Hepatocyte (in vitro differentiated cells): ENCODE measurements around the gene VAV2. TPM values are rescaled to one million over a fixed set of nuclear protein-coding genes. Genes with fewer than 3 reads are reported as not detected.

Source experiments
- DNase-seq: peaks from one replicate; pipeline ENCODE4 v3.0.0-alpha.2; 2016; ENCODE audit warnings: low spot score
- H2AFZ ChIP-seq: fragments of 200-600 bp; sonication (generic); 2 replicates; pipeline ENCODE4 v1.6.0; 2016; ENCODE audit warnings: antibody characterized with exemption, mild to moderate bottlenecking
- H3K27ac ChIP-seq: fragments of 200-600 bp; sonication (generic); 2 replicates; pipeline ENCODE4 v1.5.1; 2016; ENCODE audit warnings: mild to moderate bottlenecking
- H3K27me3 ChIP-seq: fragments of 200-600 bp; sonication (generic); 2 replicates; pipeline ENCODE4 v1.6.1; 2016
- H3K36me3 ChIP-seq: fragments of 200-600 bp; sonication (generic); replicated peaks from 2 replicates; pipeline ENCODE4 v1.5.1; 2016; ENCODE audit warnings: low read depth; ENCODE audit not compliant: insufficient read depth
- H3K4me1 ChIP-seq: fragments of 200-600 bp; sonication (generic); 2 replicates; pipeline ENCODE4 v1.5.1; 2016; ENCODE audit warnings: mild to moderate bottlenecking, moderate library complexity; ENCODE audit not compliant: insufficient read depth
- H3K4me2 ChIP-seq: fragments of 200-600 bp; sonication (generic); 2 replicates; pipeline ENCODE4 v1.6.0; 2016
- H3K4me3 ChIP-seq: fragments of 200-600 bp; sonication (generic); 2 replicates; pipeline ENCODE4 v1.5.1; 2016; ENCODE audit warnings: mild to moderate bottlenecking
- H3K79me2 ChIP-seq: fragments of 200-600 bp; sonication (generic); 2 replicates; pipeline ENCODE4 v1.6.0; 2017; ENCODE audit warnings: mild to moderate bottlenecking
- H3K9me2 ChIP-seq: fragments of 200-600 bp; sonication (generic); replicated peaks from 2 replicates; pipeline ENCODE4 v1.6.0; 2017; ENCODE audit warnings: mild to moderate bottlenecking; ENCODE audit not compliant: insufficient read depth
- H3K9me3 ChIP-seq: fragments of 200-600 bp; sonication (generic); 2 replicates; pipeline ENCODE4 v1.5.1; 2016; ENCODE audit warnings: low read depth, mild to moderate bottlenecking
- H4K20me1 ChIP-seq: fragments of 200-600 bp; sonication (generic); 2 replicates; pipeline ENCODE4 v1.6.0; 2016; ENCODE audit warnings: mild to moderate bottlenecking; ENCODE audit not compliant: insufficient read depth, poor library complexity, severe bottlenecking
- EZH2 ChIP-seq: fragments of 200-600 bp; sonication (generic); IDR thresholded peaks from 2 replicates; pipeline ENCODE4 v1.6.1; 2016; ENCODE audit warnings: antibody characterized with exemption, mild to moderate bottlenecking, borderline replicate concordance
- EZH2phosphoT487 ChIP-seq: fragments of 200-600 bp; sonication (generic); IDR thresholded peaks from one replicate; pipeline ENCODE4 v1.6.1; 2018; ENCODE audit warnings: antibody characterized with exemption, mild to moderate bottlenecking, low read depth, moderate library complexity; ENCODE audit not compliant: unreplicated experiment, severe bottlenecking
- WGBS: methylation state at CpG from one replicate; pipeline ENCODE4 v1.1.6; 2016; ENCODE audit warnings: low lambda C conversion rate; ENCODE audit errors: missing lambda C conversion rate; 5-methylcytosine and 5-hydroxymethylcytosine counted together
- polyA plus RNA-seq: library from polyadenylated mRNA; unstranded; fragments of >200 nt; fragmentation: Nextera tagmentation; extraction: Ambion mirVana; gene quantifications from 2 replicates; pipeline ENCODE4 v1.2.1, GENCODE V29; 2016
- total RNA-seq: library from RNA; depleted of rRNA; stranded (reverse); fragments of >200 nt; gene quantifications from 2 replicates; pipeline ENCODE4 v1.2.3, GENCODE V29; 2014
- TF ChIP-seq, protein P1 (sequence below): fragments of 200-600 bp; sonication (generic); IDR thresholded peaks from 2 replicates; pipeline ENCODE4 v1.5.1; 2016; ENCODE audit warnings: antibody characterized with exemption, mild to moderate bottlenecking; ENCODE audit not compliant: poor library complexity

Gene VAV2
- total and polyA plus RNA-seq, 2 experiments from 2014 or later = 24.9 to 27.7 TPM

DNA sequence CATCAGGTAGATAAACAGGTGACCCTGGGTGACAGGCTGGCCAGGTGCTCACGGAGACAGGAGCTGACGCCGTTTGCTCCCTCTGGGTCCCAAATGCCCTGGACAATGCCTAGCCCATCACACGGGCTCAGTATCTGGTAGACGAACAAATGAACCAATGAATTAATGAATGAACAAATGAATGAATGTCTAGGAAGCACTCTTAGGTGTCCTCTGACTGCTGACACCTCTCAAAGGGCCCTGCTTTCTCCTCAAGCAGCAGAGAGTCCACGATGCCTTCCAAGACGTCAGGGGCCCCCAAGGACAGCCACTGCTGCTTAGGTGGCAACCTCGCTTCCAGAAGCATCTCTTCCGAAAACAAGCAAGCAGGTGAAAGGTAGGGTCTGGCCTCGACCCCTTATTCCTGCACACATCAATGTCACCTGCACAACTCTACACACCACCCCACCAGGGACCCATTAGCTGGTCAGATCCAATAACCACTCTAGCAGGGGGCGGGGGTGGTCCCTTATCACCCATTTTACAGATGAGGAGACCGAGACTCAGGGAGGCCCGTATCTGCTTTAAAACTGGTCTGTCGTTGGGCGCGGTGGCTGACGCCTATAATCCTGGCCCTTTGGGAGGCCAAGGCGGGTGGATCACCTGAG is 45.2 kb downstream of the VAV2 start:
- Histone ChIP-seq H3K27me3 (no peaks in the 10 kb centered on the region), H2AFZ (no peak overlapping the region), H3K36me3 (no peaks in the 10 kb centered on the region), H3K4me1 (no peaks in the 10 kb centered on the region), H3K9me3 (no peaks in the 10 kb centered on the region), H3K27ac (no peak overlapping the region), H3K79me2 (peaks cover 98% of the 10 kb centered on the region), H3K9me2 (no peaks in the 10 kb centered on the region), H3K4me3 (no peak overlapping the region), H3K4me2 (no peak overlapping the region), H4K20me1 (peaks cover 62% of the 10 kb centered on the region)
- no peak for DNase-seq
- TF ChIP-seq, protein P1, sequence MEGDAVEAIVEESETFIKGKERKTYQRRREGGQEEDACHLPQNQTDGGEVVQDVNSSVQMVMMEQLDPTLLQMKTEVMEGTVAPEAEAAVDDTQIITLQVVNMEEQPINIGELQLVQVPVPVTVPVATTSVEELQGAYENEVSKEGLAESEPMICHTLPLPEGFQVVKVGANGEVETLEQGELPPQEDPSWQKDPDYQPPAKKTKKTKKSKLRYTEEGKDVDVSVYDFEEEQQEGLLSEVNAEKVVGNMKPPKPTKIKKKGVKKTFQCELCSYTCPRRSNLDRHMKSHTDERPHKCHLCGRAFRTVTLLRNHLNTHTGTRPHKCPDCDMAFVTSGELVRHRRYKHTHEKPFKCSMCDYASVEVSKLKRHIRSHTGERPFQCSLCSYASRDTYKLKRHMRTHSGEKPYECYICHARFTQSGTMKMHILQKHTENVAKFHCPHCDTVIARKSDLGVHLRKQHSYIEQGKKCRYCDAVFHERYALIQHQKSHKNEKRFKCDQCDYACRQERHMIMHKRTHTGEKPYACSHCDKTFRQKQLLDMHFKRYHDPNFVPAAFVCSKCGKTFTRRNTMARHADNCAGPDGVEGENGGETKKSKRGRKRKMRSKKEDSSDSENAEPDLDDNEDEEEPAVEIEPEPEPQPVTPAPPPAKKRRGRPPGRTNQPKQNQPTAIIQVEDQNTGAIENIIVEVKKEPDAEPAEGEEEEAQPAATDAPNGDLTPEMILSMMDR = no peak
- TF ChIP-seq EZH2 (no peak), EZH2phosphoT487 (no peak)
- WGBS = 94% methylated on average over 18 of the region's 18 CpGs

DNA sequence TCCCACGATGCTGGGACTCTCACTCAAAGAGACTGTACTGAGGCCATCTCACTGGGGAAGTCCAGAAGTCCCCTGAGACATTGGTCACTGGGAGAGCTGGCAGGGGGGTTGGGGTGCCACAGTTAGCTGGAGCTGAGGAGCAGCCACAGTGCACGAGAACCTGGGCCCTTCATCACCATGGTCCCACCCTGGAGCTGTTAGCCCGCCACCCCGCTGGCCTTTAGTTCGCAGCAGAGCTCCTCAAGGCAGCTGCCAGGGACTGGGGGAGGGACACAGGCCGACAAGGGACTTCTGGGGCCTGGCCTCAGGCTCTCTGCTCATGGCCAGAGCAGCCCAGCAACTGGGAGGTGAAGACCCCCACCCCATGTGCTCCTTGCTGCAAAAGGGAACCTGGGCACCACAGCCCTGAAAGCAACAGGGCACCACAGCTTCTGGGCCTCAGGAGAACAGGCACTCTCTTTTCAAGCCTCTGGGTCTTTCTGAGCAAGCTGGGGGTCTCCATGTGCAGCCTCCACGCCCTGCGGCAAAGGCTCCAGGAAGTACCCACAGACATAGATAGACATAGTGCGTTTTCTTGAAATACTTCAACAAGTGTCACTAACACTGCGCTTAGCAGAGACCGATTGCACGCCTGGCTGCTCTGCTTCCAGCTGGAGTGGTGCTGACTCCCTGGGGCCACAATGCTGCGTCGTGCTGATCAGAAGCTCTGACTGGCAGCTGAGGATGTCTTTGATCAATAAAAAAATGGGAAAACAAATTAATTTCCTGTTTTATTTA is 46.0 kb downstream of the VAV2 start:
- H3K27me3 ChIP-seq = no peaks in the 10 kb centered on the region
- no peak for DNase-seq
- no peaks in the 10 kb centered on the region for H3K4me1 ChIP-seq
- H3K79me2 ChIP-seq = peaks cover 96% of the 10 kb centered on the region
- H4K20me1 ChIP-seq = peaks cover 55% of the 10 kb centered on the region
- H2AFZ ChIP-seq = no peak overlapping the region
- TF ChIP-seq EZH2phosphoT487 = no peak
- TF ChIP-seq, protein P1 = no peak
- no peak for TF ChIP-seq EZH2
- H3K9me3 ChIP-seq = no peaks in the 10 kb centered on the region
- H3K27ac ChIP-seq = no peak overlapping the region
- no peaks in the 10 kb centered on the region for H3K36me3 ChIP-seq
- WGBS = 92% methylated on average over 14 of the region's 14 CpGs
- H3K4me3 ChIP-seq = no peak overlapping the region
- no peak overlapping the region for H3K4me2 ChIP-seq
- no peaks in the 10 kb centered on the region for H3K9me2 ChIP-seq

DNA sequence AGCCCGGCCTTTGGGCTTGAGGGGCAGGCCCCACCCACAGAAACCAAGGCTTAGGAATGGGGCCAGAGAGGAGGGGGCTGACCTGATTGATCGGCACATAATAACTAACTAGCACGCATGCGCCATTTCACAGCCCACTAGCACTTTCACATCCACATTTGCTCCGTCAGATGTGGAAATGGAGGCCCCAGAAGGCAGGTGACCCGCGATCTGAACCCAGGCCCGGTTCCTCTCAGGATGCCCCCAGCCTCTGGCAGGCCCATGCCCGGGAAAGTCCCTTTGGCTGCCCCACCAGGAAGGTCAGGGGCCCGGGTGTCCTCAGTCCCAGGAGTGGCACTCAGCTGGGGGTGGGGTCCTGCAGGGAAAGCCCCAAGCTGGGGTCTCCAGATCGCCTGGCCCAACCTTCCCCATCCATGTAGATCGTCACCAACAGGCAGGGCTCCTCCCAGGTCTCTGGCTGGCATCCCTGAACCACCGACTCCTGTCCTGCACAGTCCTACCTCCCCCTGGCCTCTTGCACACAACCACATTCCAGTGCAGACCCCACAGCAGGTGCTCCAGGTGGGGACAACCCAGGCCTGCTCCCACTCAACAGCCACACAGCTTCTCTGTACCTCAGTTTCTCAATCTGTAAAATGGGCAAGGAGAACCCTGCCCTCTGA is 46.7 kb downstream of the VAV2 start:
- no peak for DNase-seq
- 93% methylated on average over 13 of the region's 13 CpGs for WGBS
- H3K79me2 ChIP-seq = peaks cover 93% of the 10 kb centered on the region
- H3K4me1 ChIP-seq = no peaks in the 10 kb centered on the region
- TF ChIP-seq EZH2phosphoT487 (no peak), EZH2 (no peak)
- TF ChIP-seq, protein P1 = no peak
- no peak overlapping the region for H3K4me3 ChIP-seq
- H3K9me3 ChIP-seq = no peaks in the 10 kb centered on the region
- H3K4me2 ChIP-seq = no peak overlapping the region
- H3K9me2 ChIP-seq = no peaks in the 10 kb centered on the region
- no peak overlapping the region for H2AFZ ChIP-seq
- H3K27ac ChIP-seq = no peak overlapping the region
- no peaks in the 10 kb centered on the region for H3K36me3 ChIP-seq
- peaks cover 49% of the 10 kb centered on the region for H4K20me1 ChIP-seq
- no peaks in the 10 kb centered on the region for H3K27me3 ChIP-seq
